GM12872 (cell line): Measurements from ENCODE around the gene RTP5.

Experiments used
- CTCF ChIP-seq: IDR thresholded peaks from 3 replicates; pipeline ENCODE4 v1.5.1; 2011; ENCODE audit warnings: low read depth, mild to moderate bottlenecking, low read length, moderate library complexity; ENCODE audit not compliant: insufficient read depth

Gene RTP5

GRCh38 chr2:241859436-241860183, 9.9 kb upstream of the RTP5 start:
- peak; percentile 57 for TF ChIP-seq CTCF

- TF ChIP-seq CTCF = peak; percentile 16; the same call in 1 of the 3 replicates
Measured at GRCh38 chr2:241860184-241861078, 9.1 kb upstream of the RTP5 start.

- TF ChIP-seq CTCF = no peak
Measured at GRCh38 chr2:241861264-241861663, 8.3 kb upstream of the RTP5 start.

- TF ChIP-seq CTCF = no peak
Measured at GRCh38 chr2:241862093-241862492, 7.4 kb upstream of the RTP5 start.

GRCh38 chr2:241862775-241863535, 6.6 kb upstream of the RTP5 start:
- TF ChIP-seq CTCF = no peak

GRCh38 chr2:241863536-241863954, 6.0 kb upstream of the RTP5 start:
- no peak for TF ChIP-seq CTCF

GRCh38 chr2:241864168-241864849, 5.2 kb upstream of the RTP5 start:
- no peak for TF ChIP-seq CTCF
